Ovary (tissue), 9 donors: Measurements from ENCODE around the gene PAQR7. TPM values are rescaled to one million over a fixed set of nuclear protein-coding genes. Genes with fewer than 3 reads are reported as not detected.

ENCODE experiments used
- DNase-seq, 5 donors: peaks; one replicate each; pipeline ENCODE4 v3.0.0-alpha.2; 2019 to 2020
- H3K27ac ChIP-seq, 2 donors: fragments of 200-600 bp; one replicate each; pipeline versions ENCODE4 v1.5.1 to v1.8.0; 2019 to 2022
- H3K27me3 ChIP-seq: fragments of 200-600 bp; one replicate; pipeline ENCODE4 v1.8.0; 2022
- H3K36me3 ChIP-seq: fragments of 200-600 bp; sonication (generic); one replicate; pipeline ENCODE4 v1.5.1; 2019
- H3K4me1 ChIP-seq: one replicate; pipeline ENCODE4 v1.8.1; 2013; ENCODE audit warnings: mild to moderate bottlenecking, moderate library complexity; ENCODE audit not compliant: insufficient read depth
- H3K4me3 ChIP-seq: fragments of 200-600 bp; sonication (generic); one replicate; pipeline ENCODE4 v1.5.1; 2017
- H3K9me3 ChIP-seq, 2 donors: fragments of 200-600 bp in 1 of 2; sonication (generic) in 1 of 2; one replicate each; pipeline versions ENCODE4 v1.5.1 to v1.8.1; 2013 to 2019; ENCODE audit warnings: mild to moderate bottlenecking in 1 of 2, moderate library complexity in 1 of 2
- CTCF ChIP-seq, 3 donors: fragments of 450-650 bp in 2 of 3; fragments of 200-600 bp in 1 of 3; IDR thresholded peaks; one replicate each; pipeline versions ENCODE4 v1.5.1 to v1.8.0; 2016 to 2022; ENCODE audit warnings: antibody characterized with exemption in 3 of 3, mild to moderate bottlenecking in 1 of 3
- EP300 ChIP-seq: sonication (generic); formaldehyde crosslinking; IDR thresholded peaks from one replicate; pipeline ENCODE4 v1.6.1; 2017; ENCODE audit warnings: antibody characterized with exemption
- POLR2A ChIP-seq: fragments of 450-650 bp; IDR thresholded peaks from one replicate; pipeline ENCODE4 v1.6.1; 2017; ENCODE audit warnings: antibody characterized with exemption, mild to moderate bottlenecking, moderate library complexity
- WGBS, 3 donors: extraction: QIAGEN DNeasy Blood & Tissue Kit in 1 of 3; methylation state at CpG; one replicate each; pipeline versions ENCODE4 v1.1.5 to v1.1.7; 2013 to 2017; 5-methylcytosine and 5-hydroxymethylcytosine counted together
- intact Hi-C, 4 donors: fragments of 100-400 bp; cut with DNase I; formaldehyde crosslinking; loops; one replicate each; pipeline versions ENCODE4 v1.11.0 to v1.15.1; 2022 to 2023
- polyA plus RNA-seq, 2 donors: library from polyadenylated mRNA; stranded (reverse); fragments of 200-250 nt in 1 of 2; fragments of 350-450 nt in 1 of 2; fragmentation: Illumina TruSeq in 1 of 2; extraction: RNeasy Lipid Tissue Mini Kit (QIAGEN cat#74804) in 1 of 2; gene quantifications; one replicate each; pipeline ENCODE4 v1.2.3, GENCODE V29; 2013 to 2014
- total RNA-seq, 7 donors: library from RNA; depleted of rRNA in 2 of 7; stranded (reverse); fragments of >200 nt in 2 of 7; fragmentation: NEBNext Ultra II Directional in 3 of 7; extraction: Animal tissue kit (Norgen Biotek cat#: 25700) in 3 of 7; gene quantifications; one replicate each; pipeline versions ENCODE4 v1.1.0 to v1.2.4, GENCODE V29; 2016 to 2023
- donor health status: DM: no; HTN: no; CAD: no; lungs with moderate emphysema.
- donor health status: DM: no; HTN: no; CAD: no.
- donor health status: Bipolar disorder and iron deficiency.
- donor health status: DM: yes; HTN: yes; CAD: no.
- donor health status: DM: no; HTN: no; CAD: no.
- donor health status: DM: yes; HTN: yes; CAD: no.

The PAQR7 gene
- total and polyA plus RNA-seq, 9 donors: 8.6 to 98.1 (median 57.7) TPM

DNA sequence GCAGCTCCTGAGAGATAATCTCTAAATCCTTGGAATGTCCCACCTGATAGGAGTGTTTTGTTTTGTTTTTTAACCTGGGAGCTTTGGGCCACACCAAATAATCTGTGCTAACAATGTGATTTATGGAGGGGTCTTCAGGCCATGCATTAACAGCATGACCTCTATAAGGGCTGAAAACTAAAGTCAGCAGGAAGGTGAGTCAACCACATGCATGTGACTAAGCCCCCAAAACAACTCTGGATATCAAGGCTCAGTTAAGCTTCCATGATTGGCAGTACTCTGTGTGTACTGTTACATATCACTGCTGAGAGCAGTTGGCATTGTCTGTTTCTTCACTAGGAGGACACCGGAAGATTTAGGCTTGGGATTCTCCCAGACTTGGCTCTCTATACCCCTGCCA is 27.0 kb downstream of the PAQR7 start:
- 65 to 88% (median 88%) methylated on average over 1 of the region's 1 CpG for WGBS, 3 donors
- Histone ChIP-seq H3K9me3 (no peaks in the 10 kb centered on the region), H3K4me3 (no peak overlapping the region), H3K27me3 (no peaks in the 10 kb centered on the region), H3K4me1 (no peaks in the 10 kb centered on the region), H3K36me3 (no peaks in the 10 kb centered on the region), H3K27ac (no peak overlapping the region)
- DNase-seq: no peak
- intact Hi-C loops: no loop called here
- no peak for TF ChIP-seq EP300
- no peak for TF ChIP-seq CTCF (IDR thresholded peaks at IDR 0.05)
- TF ChIP-seq POLR2A: no peak

DNA sequence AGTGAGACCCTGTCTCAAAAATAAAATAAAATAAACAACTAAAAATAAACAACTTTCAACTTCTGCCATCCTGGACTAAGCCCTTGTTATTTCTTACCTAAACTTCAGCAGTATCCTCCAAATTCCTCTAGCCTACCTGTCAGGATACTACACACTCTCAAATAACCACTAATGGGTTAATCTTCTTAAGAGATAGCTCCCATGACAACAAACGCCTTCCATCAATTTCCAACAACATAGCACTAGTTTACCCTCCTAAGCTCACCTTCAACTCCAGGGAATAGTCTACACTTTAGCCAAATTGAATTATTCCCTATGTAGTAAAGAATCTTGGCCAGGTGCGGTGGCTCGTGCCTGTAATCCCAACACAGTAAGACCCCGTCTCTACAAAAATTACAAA is 27.6 kb downstream of the PAQR7 start:
- no peaks in the 10 kb centered on the region for H3K9me3 ChIP-seq
- H3K4me3 ChIP-seq: no peak overlapping the region
- no peaks in the 10 kb centered on the region for H3K27me3 ChIP-seq
- WGBS, 3 donors: 63 to 76% (median 76%) methylated on average over 4 of the region's 4 CpGs
- no peak for DNase-seq
- intact Hi-C loops: no loop called here
- no peaks in the 10 kb centered on the region for H3K36me3 ChIP-seq
- H3K4me1 ChIP-seq: no peaks in the 10 kb centered on the region
- TF ChIP-seq EP300 (no peak), POLR2A (no peak), CTCF (IDR thresholded peaks at IDR 0.05) (no peak)
- no peak overlapping the region for H3K27ac ChIP-seq

GRCh38 chr1:25845664-25846063 is 29.8 kb downstream of the PAQR7 start:
- no peaks in the 10 kb centered on the region for H3K9me3 ChIP-seq
- no peaks in the 10 kb centered on the region for H3K27me3 ChIP-seq
- intact Hi-C loops: no loop called here
- no peak overlapping the region for H3K27ac ChIP-seq
- 71 to 82% (median 78%) methylated on average over 5 of the region's 5 CpGs for WGBS, 3 donors
- H3K4me3 ChIP-seq: no peak overlapping the region
- DNase-seq: no peak
- TF ChIP-seq CTCF (IDR thresholded peaks at IDR 0.05) (no peak), EP300 (no peak), POLR2A (no peak)
- H3K4me1 ChIP-seq: no peaks in the 10 kb centered on the region
- no peaks in the 10 kb centered on the region for H3K36me3 ChIP-seq

DNA sequence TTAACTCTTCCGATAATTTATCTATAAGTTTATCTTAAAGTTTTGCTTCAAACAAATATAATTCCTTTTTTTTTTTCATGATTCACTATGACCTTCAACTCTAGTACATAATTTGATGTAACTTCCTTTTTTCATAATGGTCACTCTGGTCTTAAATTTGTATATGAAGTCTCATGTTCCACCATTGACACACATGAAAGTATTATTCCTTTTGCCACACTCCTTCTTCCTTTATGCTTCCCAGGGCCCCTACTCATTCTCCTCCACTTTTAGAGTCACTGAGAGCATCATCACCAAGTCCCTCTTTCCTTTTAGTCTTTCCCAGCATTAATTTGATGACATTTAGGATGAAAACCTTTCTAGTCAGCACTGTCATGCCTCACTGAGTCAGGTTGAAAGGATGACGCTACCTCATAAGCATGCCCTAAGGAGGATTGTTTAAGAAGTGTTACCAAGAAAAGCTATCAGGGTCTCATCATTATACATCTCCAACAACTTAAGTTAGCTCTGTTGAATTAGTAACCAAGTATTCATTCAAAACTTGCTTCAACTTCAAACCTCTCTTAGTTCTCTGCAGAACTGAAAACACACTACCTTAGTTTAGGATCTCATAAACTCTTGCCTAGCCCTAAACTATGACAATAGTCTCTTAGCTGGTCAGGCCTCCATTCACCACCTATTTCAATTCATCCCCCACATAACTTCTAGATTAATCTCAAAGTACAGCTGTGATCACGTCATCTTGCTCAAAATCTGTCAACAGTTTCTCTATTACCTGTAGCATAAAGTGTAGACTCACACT is 30.8 kb downstream of the PAQR7 start:
- WGBS, 3 donors: 85 to 92% (median 90%) methylated on average over 3 of the region's 3 CpGs
- H3K27ac ChIP-seq: no peak overlapping the region
- no peak overlapping the region for H3K4me3 ChIP-seq
- no peaks in the 10 kb centered on the region for H3K27me3 ChIP-seq
- DNase-seq: no peak
- intact Hi-C loops: no loop called here
- H3K36me3 ChIP-seq: no peaks in the 10 kb centered on the region
- H3K4me1 ChIP-seq: no peaks in the 10 kb centered on the region
- H3K9me3 ChIP-seq: no peaks in the 10 kb centered on the region
- TF ChIP-seq CTCF (IDR thresholded peaks at IDR 0.05) (no peak), POLR2A (no peak), EP300 (no peak)
